SK-N-SH (cell line): Measurements from ENCODE around the gene PSEN2. TPM values are rescaled to one million over a fixed set of nuclear protein-coding genes. Genes with fewer than 3 reads are reported as not detected.

Experiments used
- CTCF ChIA-PET: fragments of 300-600, 350-600 bp; formaldehyde crosslinking; extraction: SDS; loops from one replicate; lab custom pipeline; 2021; lab: Yijun Ruan, JAX
- POLR2A ChIA-PET: fragments of 350-600 bp; sonication (Branson Sonifier 250); formaldehyde crosslinking; extraction: SDS; loops from one replicate; lab custom pipeline; 2020; ENCODE audit warnings: antibody characterized with exemption, inconsistent platforms; lab: Yijun Ruan, JAX
- DNase-seq: peaks from one replicate; pipeline ENCODE4 v3.0.0; 2012
- H2AFZ ChIP-seq: fragments of 200-600 bp; sonication (generic); 2 replicates; pipeline ENCODE4 v1.8.1; 2016; ENCODE audit warnings: antibody characterized with exemption, mild to moderate bottlenecking, low read depth
- H3F3A ChIP-seq: fragments of 200-600 bp; sonication (generic); replicated peaks from 2 replicates; pipeline ENCODE3; 2016; ENCODE audit warnings: antibody characterized with exemption, mild to moderate bottlenecking; ENCODE audit not compliant: insufficient read depth
- H3K27ac ChIP-seq, 2 experiments: fragments of 200-500 bp in 1 of 2; fragments of 200-600 bp in 1 of 2; sonication (Bioruptor generic) in 1 of 2; sonication (generic), shearing (Covaris generic) in 1 of 2; 2 replicates each; pipeline versions ENCODE4 v1.5.1 to v1.6.1; 2014 to 2016; ENCODE audit warnings: low read depth in 2 of 2, inconsistent platforms in 1 of 2, low read length in 1 of 2, mild to moderate bottlenecking in 1 of 2, mixed read lengths in 1 of 2
- H3K27me3 ChIP-seq: fragments of 200-600 bp; sonication (generic), shearing (Covaris generic); 2 replicates; pipeline ENCODE4 v1.6.1; 2016; ENCODE audit warnings: mixed run types; ENCODE audit not compliant: insufficient read depth
- H3K36me3 ChIP-seq, 2 experiments: fragments of 200-500 bp in 1 of 2; fragments of 200-600 bp in 1 of 2; sonication (Bioruptor generic) in 1 of 2; sonication (generic) in 1 of 2; replicated peaks in 1 of 2; 2 replicates each; pipeline versions ENCODE3 to v1.5.1; 2014 to 2016; ENCODE audit warnings: low read length in 1 of 2, mild to moderate bottlenecking in 1 of 2; ENCODE audit not compliant: insufficient read depth in 2 of 2, control insufficient read depth in 1 of 2
- H3K4me1 ChIP-seq, 2 experiments: fragments of 200-500 bp in 1 of 2; fragments of 200-600 bp in 1 of 2; sonication (Bioruptor generic) in 1 of 2; sonication (generic), shearing (Covaris generic) in 1 of 2; 2 replicates each; pipeline versions ENCODE4 v1.5.1 to v1.6.1; 2014 to 2016; ENCODE audit warnings: low read depth in 1 of 2, low read length in 1 of 2, mixed run types in 1 of 2; ENCODE audit not compliant: insufficient read depth in 2 of 2, control insufficient read depth in 1 of 2
- H3K4me2 ChIP-seq: fragments of 200-600 bp; sonication (generic), shearing (Covaris generic); 2 replicates; pipeline ENCODE4 v1.6.1; 2017; ENCODE audit warnings: mixed run types
- H3K4me3 ChIP-seq, 2 experiments: fragments of 200-500 bp in 1 of 2; fragments of 200-600 bp in 1 of 2; sonication (Bioruptor generic) in 1 of 2; sonication (generic), shearing (Covaris generic) in 1 of 2; 2 replicates each; pipeline versions ENCODE4 v1.5.1 to v1.8.1; 2014 to 2016; ENCODE audit warnings: low read depth in 2 of 2, inconsistent platforms in 1 of 2, low read length in 1 of 2, mild to moderate bottlenecking in 1 of 2, mixed read lengths in 1 of 2, moderate library complexity in 1 of 2
- H3K79me2 ChIP-seq: fragments of 200-600 bp; sonication (generic); 2 replicates; pipeline ENCODE4 v1.8.1; 2017; ENCODE audit warnings: mild to moderate bottlenecking; ENCODE audit not compliant: insufficient read depth
- H3K9ac ChIP-seq: fragments of 200-600 bp; sonication (generic); 2 replicates; pipeline ENCODE4 v1.6.1; 2017; ENCODE audit warnings: mixed run types
- H3K9me2 ChIP-seq: fragments of 200-600 bp; sonication (generic); 2 replicates; pipeline ENCODE4 v1.6.1; 2017; ENCODE audit warnings: mixed run types
- H3K9me3 ChIP-seq: fragments of 200-600 bp; sonication (generic); 2 replicates; pipeline ENCODE4 v1.6.1; 2017; ENCODE audit warnings: mixed run types, mild to moderate bottlenecking, moderate library complexity
- H4K20me1 ChIP-seq: fragments of 200-600 bp; sonication (generic); 2 replicates; pipeline ENCODE4 v1.6.1; 2017; ENCODE audit warnings: mild to moderate bottlenecking, mixed run types; ENCODE audit not compliant: insufficient read depth
- FOSL2 ChIP-seq: IDR thresholded peaks from 2 replicates; pipeline ENCODE4 v1.4.0; 2012; ENCODE audit warnings: low read depth, mild to moderate bottlenecking, moderate library complexity, borderline replicate concordance
- FOXM1 ChIP-seq: IDR thresholded peaks from 2 replicates; pipeline ENCODE4 v1.4.0; 2012; ENCODE audit warnings: low read depth, mild to moderate bottlenecking
- GABPA ChIP-seq: IDR thresholded peaks from 2 replicates; pipeline ENCODE4 v1.4.0; 2012; ENCODE audit warnings: low read depth, mild to moderate bottlenecking
- GATA2 ChIP-seq: sonication (generic); formaldehyde crosslinking; IDR thresholded peaks from 2 replicates; pipeline ENCODE4 v1.5.0; 2020; ENCODE audit warnings: mild to moderate bottlenecking, missing genetic modification reagents
- JUND ChIP-seq: IDR thresholded peaks from 2 replicates; pipeline ENCODE4 v1.4.0; 2012
- MXI1 ChIP-seq: IDR thresholded peaks from 2 replicates; pipeline ENCODE4 v1.6.1; 2012; ENCODE audit warnings: mild to moderate bottlenecking, low read depth, low read length, improper control_type of control experiment
- POLR2AphosphoS5 ChIP-seq: IDR thresholded peaks from 2 replicates; pipeline ENCODE4 v1.6.1; 2012; ENCODE audit warnings: low read depth, low read length
- SIN3A ChIP-seq: IDR thresholded peaks from 2 replicates; pipeline ENCODE4 v1.6.1; 2012; ENCODE audit warnings: low read depth, mild to moderate bottlenecking, low read length, moderate library complexity, borderline replicate concordance
- SMC3 ChIP-seq: IDR thresholded peaks from 2 replicates; pipeline ENCODE4 v1.6.1; 2012; ENCODE audit warnings: low read depth, low read length, improper control_type of control experiment
- TAF1 ChIP-seq: IDR thresholded peaks from 2 replicates; pipeline ENCODE4 v1.6.1; 2012; ENCODE audit warnings: low read depth, mild to moderate bottlenecking, low read length, moderate library complexity, borderline replicate concordance
- TCF12 ChIP-seq: IDR thresholded peaks from 2 replicates; pipeline ENCODE4 v1.4.0; 2012
- WGBS: methylation state at CpG from one replicate; pipeline ENCODE4 v1.1.6; 2017; ENCODE audit warnings: low lambda C conversion rate; 5-methylcytosine and 5-hydroxymethylcytosine counted together
- polyA plus RNA-seq, 3 experiments: library from polyadenylated mRNA; depleted of rRNA; stranded (reverse); fragments of >200 nt; gene quantifications; 2 replicates each; pipeline ENCODE4 v1.2.3, GENCODE V29; 2012
- TF ChIP-seq, protein P1 (sequence below): fragments of 150-350 bp; IDR thresholded peaks from 2 replicates; pipeline ENCODE4 v1.6.1; 2016; ENCODE audit warnings: mild to moderate bottlenecking, low read depth, low read length
- TF ChIP-seq, protein P2 (sequence below): IDR thresholded peaks from 2 replicates; pipeline ENCODE4 v1.4.0; 2012; ENCODE audit warnings: low read depth, borderline replicate concordance
- TF ChIP-seq, protein P3 (sequence below): IDR thresholded peaks from 2 replicates; pipeline ENCODE4 v1.4.0; 2012; ENCODE audit warnings: low read depth, borderline replicate concordance

The PSEN2 gene
- polyA plus RNA-seq, 1 of the 3 experiments (the other 2 are of a cell fraction) = 20.2 TPM

DNA sequence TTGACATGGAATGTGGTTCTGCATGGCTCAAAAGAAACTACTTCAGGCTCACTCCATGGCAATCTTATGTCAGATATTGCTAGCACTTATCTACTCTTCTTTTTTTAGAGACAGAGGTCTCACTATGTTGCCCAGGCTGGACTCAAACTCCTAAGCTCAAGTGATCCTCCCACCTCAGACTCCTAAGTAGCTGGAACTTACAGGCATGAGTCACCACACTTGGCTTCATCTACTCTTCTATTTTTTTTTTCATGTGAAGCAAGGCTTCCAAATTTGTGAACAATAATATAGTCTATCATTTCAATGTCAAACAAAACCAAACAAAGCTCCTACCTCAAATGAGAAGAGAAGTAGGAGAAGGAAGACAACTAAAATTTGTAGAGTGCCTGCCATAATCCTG lies 7.5 kb upstream of the PSEN2 start:
- no peaks in the 10 kb centered on the region for H3K79me2 ChIP-seq
- H4K20me1 ChIP-seq = no peaks in the 10 kb centered on the region
- H3F3A ChIP-seq = no peaks in the 10 kb centered on the region
- no peaks in the 10 kb centered on the region for H3K36me3 ChIP-seq
- no peak overlapping the region for H2AFZ ChIP-seq
- no peaks in the 10 kb centered on the region; a peak in 1 of 4 replicates for H3K4me1 ChIP-seq
- H3K27me3 ChIP-seq = no peaks in the 10 kb centered on the region
- no peak overlapping the region for H3K9ac ChIP-seq
- no peaks in the 10 kb centered on the region for H3K9me3 ChIP-seq
- no peak overlapping the region for H3K27ac ChIP-seq
- no peaks in the 10 kb centered on the region for H3K9me2 ChIP-seq
- no peak overlapping the region for H3K4me2 ChIP-seq
- ChIA-PET CTCF (interaction anchor here (1.2 to 2.1 kb wide), 2 partner anchors 9 to 35 kb away, joined by 3 to 5 read pairs; no protein-coding TSS in a partner anchor), POLR2A (interaction anchor here (0.6 kb wide), 1 partner anchor 671 kb away, joined by 3 read pairs; no protein-coding TSS in a partner anchor)
- DNase-seq = no peak
- TF ChIP-seq, protein P1, sequence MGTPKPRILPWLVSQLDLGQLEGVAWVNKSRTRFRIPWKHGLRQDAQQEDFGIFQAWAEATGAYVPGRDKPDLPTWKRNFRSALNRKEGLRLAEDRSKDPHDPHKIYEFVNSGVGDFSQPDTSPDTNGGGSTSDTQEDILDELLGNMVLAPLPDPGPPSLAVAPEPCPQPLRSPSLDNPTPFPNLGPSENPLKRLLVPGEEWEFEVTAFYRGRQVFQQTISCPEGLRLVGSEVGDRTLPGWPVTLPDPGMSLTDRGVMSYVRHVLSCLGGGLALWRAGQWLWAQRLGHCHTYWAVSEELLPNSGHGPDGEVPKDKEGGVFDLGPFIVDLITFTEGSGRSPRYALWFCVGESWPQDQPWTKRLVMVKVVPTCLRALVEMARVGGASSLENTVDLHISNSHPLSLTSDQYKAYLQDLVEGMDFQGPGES = no peak
- no peak for TF ChIP-seq FOXM1
- TF ChIP-seq, protein P2, sequence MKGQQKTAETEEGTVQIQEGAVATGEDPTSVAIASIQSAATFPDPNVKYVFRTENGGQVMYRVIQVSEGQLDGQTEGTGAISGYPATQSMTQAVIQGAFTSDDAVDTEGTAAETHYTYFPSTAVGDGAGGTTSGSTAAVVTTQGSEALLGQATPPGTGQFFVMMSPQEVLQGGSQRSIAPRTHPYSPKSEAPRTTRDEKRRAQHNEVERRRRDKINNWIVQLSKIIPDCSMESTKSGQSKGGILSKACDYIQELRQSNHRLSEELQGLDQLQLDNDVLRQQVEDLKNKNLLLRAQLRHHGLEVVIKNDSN = no peak
- no peak for TF ChIP-seq TAF1
- no peak for TF ChIP-seq GATA2 (CRISPR knock-in tag)
- TF ChIP-seq, protein P3, sequence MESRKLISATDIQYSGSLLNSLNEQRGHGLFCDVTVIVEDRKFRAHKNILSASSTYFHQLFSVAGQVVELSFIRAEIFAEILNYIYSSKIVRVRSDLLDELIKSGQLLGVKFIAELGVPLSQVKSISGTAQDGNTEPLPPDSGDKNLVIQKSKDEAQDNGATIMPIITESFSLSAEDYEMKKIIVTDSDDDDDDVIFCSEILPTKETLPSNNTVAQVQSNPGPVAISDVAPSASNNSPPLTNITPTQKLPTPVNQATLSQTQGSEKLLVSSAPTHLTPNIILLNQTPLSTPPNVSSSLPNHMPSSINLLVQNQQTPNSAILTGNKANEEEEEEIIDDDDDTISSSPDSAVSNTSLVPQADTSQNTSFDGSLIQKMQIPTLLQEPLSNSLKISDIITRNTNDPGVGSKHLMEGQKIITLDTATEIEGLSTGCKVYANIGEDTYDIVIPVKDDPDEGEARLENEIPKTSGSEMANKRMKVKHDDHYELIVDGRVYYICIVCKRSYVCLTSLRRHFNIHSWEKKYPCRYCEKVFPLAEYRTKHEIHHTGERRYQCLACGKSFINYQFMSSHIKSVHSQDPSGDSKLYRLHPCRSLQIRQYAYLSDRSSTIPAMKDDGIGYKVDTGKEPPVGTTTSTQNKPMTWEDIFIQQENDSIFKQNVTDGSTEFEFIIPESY = no peak
- peak; percentile 44; the same call in 1 of the 2 replicates for TF ChIP-seq FOSL2
- TF ChIP-seq JUND = peak; percentile 20; the same call in 1 of the 2 replicates
- TF ChIP-seq GABPA = no peak
- TF ChIP-seq, all 33 proteins: peak for 2
- H3K4me3 ChIP-seq = no peak overlapping the region

DNA sequence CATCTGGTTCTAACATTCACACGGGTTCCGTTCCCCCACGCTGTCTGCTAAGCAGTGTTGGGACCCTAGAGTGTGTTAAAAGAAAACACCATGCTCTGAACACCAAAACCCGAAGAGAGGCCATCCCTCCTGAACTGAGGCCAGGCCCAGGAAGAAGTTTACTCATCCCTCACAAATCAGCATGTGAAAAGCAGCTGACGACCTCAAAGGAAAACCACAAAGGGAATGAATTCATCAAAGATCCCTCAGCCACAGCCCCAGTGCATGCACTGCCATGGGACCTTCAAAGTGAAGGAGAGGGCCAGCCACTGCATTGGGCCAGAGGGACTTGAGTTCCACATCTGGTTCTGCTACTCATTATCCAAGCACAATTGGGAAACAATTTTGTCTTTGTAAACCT lies 7.0 kb upstream of the PSEN2 start:
- H3K4me3 ChIP-seq = no peak overlapping the region
- no peaks in the 10 kb centered on the region for H4K20me1 ChIP-seq
- H3K4me2 ChIP-seq = no peak overlapping the region
- TF ChIP-seq SMC3 (no peak), FOSL2 (no peak), POLR2AphosphoS5 (no peak), MXI1 (no peak), TCF12 (0 out of 2 replicates have a peak, but pooled peaks have one; percentile 12), SIN3A (no peak), GATA2 (CRISPR knock-in tag) (no peak)
- TF ChIP-seq, protein P2 = no peak
- no peak overlapping the region for H3K27ac ChIP-seq
- H3F3A ChIP-seq = peaks cover under 1% of the 10 kb centered on the region
- ChIA-PET POLR2A (interaction anchor here (0.6 kb wide), 1 partner anchor 670 kb away, joined by 3 read pairs; no protein-coding TSS in a partner anchor), CTCF (no interaction called here)
- no peak overlapping the region for H3K9ac ChIP-seq
- H3K36me3 ChIP-seq = peaks cover 0 to 2% of the 10 kb centered on the region in 2 experiments
- H3K9me2 ChIP-seq = no peaks in the 10 kb centered on the region
- H3K27me3 ChIP-seq = no peaks in the 10 kb centered on the region
- no peaks in the 10 kb centered on the region; a peak in 1 of 4 replicates for H3K4me1 ChIP-seq
- 66% methylated on average over 5 of the region's 5 CpGs for WGBS
- DNase-seq = no peak
- no peaks in the 10 kb centered on the region for H3K79me2 ChIP-seq
- no peaks in the 10 kb centered on the region for H3K9me3 ChIP-seq
- H2AFZ ChIP-seq = no peak overlapping the region
